ENCODE results near the gene HNRNPDL.

The HNRNPDL gene

GRCh38 chr4:82373816-82374625 lies 56.2 kb downstream of the HNRNPDL start, which contains the start of gene HNRNPD:
Gene HNRNPD, minus strand, starts transcription at chr4:82373991. Its CDS starts 313 bp downstream, at chr4:82373678.
- peaks cover 53% of the 10 kb centered on the region for H3K36me3 ChIP-seq (ENCODE audit: insufficient read depth, low read length)
- peak within 1 kb of the TSS; percentile 99 for H3K9ac ChIP-seq (ENCODE audit: low read length)
- H3F3A ChIP-seq (ENCODE audit: insufficient read depth, low read length) = no peaks in the 10 kb centered on the region
- H3K27ac ChIP-seq (ENCODE audit: low read depth, low read length, poor library complexity, severe bottlenecking) = peak within 1 kb of the TSS; percentile 84
- H4K20me1 ChIP-seq (ENCODE audit: insufficient read depth, low read length) = peaks cover 11% of the 10 kb centered on the region; the same call in 1 of the 2 replicates
- TF ChIP-seq CTCF (IDR thresholded peaks at IDR 0.05; ENCODE audit: low read length) (no peak), EZH2 (IDR thresholded peaks at IDR 0.05; ENCODE audit: borderline replicate concordance, low read length) (no peak)
- H3K9me2 ChIP-seq (ENCODE audit: low read depth, low read length) = no peaks in the 10 kb centered on the region
- peaks cover 40% of the 10 kb centered on the region for H3K4me1 ChIP-seq (ENCODE audit: insufficient read depth, low read length, severe bottlenecking)
- no peaks in the 10 kb centered on the region for H3K9me3 ChIP-seq (ENCODE audit: low read length)
- no peak within 1 kb of the TSS for H2AFZ ChIP-seq (ENCODE audit: low read length)
- H3K4me3 ChIP-seq (ENCODE audit: low read depth, low read length, poor library complexity, severe bottlenecking) = peak within 1 kb of the TSS; percentile 99
- H3K4me2 ChIP-seq (ENCODE audit: low read length) = peak within 1 kb of the TSS; percentile 93
- no peaks in the 10 kb centered on the region for H3K27me3 ChIP-seq (ENCODE audit: insufficient read depth, low read length)
- H3K79me2 ChIP-seq (ENCODE audit: insufficient read depth, low read length) = peaks cover 52% of the 10 kb centered on the region

GRCh38 chr4:82373486-82373815 lies 56.8 kb downstream of the HNRNPDL start:
- TF ChIP-seq CTCF (IDR thresholded peaks at IDR 0.05; ENCODE audit: low read length) (no peak), EZH2 (IDR thresholded peaks at IDR 0.05; ENCODE audit: borderline replicate concordance, low read length) (no peak)
- H3K9me3 ChIP-seq (ENCODE audit: low read length) = no peaks in the 10 kb centered on the region
- peaks cover 58% of the 10 kb centered on the region for H3K79me2 ChIP-seq (ENCODE audit: insufficient read depth, low read length)
- no peaks in the 10 kb centered on the region for H3K27me3 ChIP-seq (ENCODE audit: insufficient read depth, low read length)
- peaks cover 13% of the 10 kb centered on the region; the same call in 1 of the 2 replicates for H4K20me1 ChIP-seq (ENCODE audit: insufficient read depth, low read length)
- H3K4me1 ChIP-seq (ENCODE audit: insufficient read depth, low read length, severe bottlenecking) = peaks cover 45% of the 10 kb centered on the region
- H3K27ac ChIP-seq (ENCODE audit: low read depth, low read length, poor library complexity, severe bottlenecking) = peak overlapping the region; percentile 84
- H3K4me2 ChIP-seq (ENCODE audit: low read length) = peak overlapping the region; percentile 93
- no peak overlapping the region for H2AFZ ChIP-seq (ENCODE audit: low read length)
- H3K9ac ChIP-seq (ENCODE audit: low read length) = peak overlapping the region; percentile 99
- H3K4me3 ChIP-seq (ENCODE audit: low read depth, low read length, poor library complexity, severe bottlenecking) = peak overlapping the region; percentile 99
- no peaks in the 10 kb centered on the region for H3K9me2 ChIP-seq (ENCODE audit: low read depth, low read length)
- H3K36me3 ChIP-seq (ENCODE audit: insufficient read depth, low read length) = peaks cover 59% of the 10 kb centered on the region
- no peaks in the 10 kb centered on the region for H3F3A ChIP-seq (ENCODE audit: insufficient read depth, low read length)

Data from OCI-LY1 (cell line).